UCSD-AML1 (cell line): Measurements from ENCODE around the gene EDIL3.
"Not testable (repeated sequence)": the region's sequence is repeated elsewhere in the genome, so short reads cannot be mapped to it uniquely, and the experiment has no call there.

Source experiments
- DNase-seq: peaks from one replicate; lab custom pipeline; 2025; ENCODE audit not compliant: unreplicated experiment; lab: John Stamatoyannopoulos, UW

Gene EDIL3

DNA sequence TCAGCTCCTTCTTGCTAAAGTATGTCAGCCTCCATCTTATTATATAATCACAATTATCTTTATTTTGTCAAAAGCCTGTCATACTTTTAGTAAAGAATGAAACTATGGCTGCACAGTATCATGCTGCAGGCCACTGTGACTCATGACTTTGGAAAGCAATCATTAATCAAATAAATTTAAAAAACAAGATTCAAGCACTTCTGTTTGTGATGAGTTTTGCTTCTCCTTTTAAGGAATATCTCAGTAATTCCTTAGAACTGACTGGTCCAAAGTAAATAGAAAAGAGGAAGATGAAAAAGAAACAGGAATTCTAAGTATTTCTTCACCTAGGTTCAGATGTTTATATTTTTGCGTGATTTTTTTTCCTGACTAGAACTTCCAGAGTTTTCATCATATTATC lies 83.1 kb downstream of the EDIL3 start:
- no peak for DNase-seq

GRCh38 chr5:84299959-84300358 lies 84.7 kb downstream of the EDIL3 start:
- DNase-seq = no peak

DNA sequence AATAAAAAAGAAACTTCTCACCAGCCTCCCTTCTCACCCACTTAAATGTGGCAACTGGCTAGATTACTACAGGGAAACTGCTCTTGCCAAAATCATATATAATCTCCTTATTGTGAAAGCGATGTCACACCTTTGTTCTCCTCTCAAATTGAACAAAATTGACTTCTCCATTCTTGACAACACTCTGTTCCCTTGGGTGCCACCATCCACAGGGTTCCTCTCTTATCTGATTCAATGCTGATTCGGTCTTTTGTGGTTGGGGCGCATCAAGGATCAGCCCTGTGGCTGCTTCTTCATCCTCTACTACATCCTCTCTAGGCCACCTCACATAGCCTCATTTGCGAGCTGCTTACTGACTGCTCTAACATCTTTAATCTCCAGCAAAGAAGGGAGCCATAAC lies 86.1 kb downstream of the EDIL3 start:
- DNase-seq = no peak

GRCh38 chr5:84297641-84298040 lies 87.0 kb downstream of the EDIL3 start:
- DNase-seq = not testable (repeated sequence)

- DNase-seq = no peak
These were observed 91.7 kb downstream of the EDIL3 start for GRCh38 chr5:84292788-84293653.

DNA sequence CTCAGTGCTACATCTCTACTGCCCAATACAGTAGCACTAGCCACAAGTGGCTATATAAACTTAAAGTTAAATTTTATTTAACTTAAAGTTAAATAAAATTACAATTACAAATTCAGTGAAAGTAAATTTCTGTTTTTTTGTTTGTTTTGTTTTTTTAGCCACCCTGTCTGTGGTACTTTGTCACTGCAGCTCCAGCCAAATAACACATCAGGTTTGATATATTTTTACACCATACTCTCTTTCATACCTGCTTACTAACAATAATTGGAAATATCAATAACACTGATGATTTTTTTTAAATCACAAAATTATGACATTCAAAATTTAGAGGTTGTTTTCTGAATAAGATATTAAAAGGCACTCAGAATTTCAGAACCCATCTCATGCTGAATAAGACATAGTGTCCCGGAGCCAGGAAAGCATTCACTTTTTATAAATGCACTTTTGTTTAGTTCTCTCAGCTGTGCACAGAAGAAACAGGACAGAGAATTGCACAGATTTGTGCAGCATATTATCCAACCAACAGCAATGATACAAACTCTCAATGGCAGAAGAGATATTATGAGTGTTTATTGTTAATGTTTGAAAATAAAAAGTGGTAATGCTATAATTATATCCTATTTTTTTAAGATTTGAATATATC lies 92.6 kb downstream of the EDIL3 start:
- DNase-seq = no peak

DNA sequence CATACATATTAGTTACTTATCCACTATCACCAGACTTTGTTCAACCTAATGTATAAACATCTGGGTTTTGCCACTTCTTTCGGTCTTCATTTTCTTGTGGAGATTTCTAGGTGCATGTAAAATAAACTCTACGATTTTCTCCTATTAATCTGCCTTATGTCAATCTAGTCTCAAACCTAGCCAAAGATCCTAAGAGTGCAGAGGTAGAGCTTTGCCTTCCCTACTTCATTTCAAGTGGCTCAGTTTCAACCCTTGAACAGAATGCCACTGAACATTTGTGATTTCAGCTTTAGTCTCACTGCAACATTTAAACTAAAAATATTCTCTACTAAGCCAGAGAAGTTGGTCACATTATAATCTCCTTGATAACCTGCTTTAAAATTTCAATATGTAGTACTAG lies 94.0 kb downstream of the EDIL3 start:
- DNase-seq = no peak

DNA sequence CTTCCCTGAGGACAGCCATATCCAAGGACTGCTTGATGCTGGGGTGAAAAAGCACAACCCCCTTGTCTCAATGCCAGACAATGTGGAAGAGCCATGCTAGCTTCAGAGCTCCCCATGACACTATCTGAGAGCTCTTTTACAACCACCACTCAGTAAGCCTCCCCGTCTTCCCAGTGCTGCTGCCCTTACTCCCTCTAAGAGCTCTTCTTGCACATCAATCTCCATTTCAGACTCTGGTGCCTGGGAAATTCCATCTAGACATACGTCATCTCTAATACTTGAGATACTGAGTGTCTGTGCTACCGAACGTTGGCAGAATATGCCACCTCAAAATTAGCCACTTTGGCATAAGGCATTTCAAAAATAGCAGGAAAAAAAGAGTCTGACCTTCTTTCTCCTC lies 94.5 kb downstream of the EDIL3 start:
- DNase-seq = no peak

DNA sequence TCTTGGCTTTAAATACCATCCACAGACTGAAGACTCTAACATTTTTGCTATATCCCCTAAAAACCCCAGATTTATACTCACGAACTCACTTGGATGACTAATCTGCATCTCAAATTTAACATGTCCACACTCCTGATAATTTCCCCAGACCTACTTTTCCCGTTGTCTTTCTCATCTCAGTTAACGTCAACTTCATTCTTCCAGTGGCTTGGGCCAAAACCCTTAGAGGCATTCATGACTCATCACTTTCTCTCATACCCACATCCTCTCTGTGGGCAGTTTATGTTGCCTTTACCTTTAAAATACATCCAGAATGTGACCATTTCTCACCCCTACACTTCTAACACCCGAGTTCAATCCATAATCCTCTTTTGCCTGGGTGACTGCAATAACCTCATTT lies 96.7 kb downstream of the EDIL3 start:
- DNase-seq = no peak

- no peak for DNase-seq
These were observed 98.0 kb downstream of the EDIL3 start for GRCh38 chr5:84286662-84287061.

DNA sequence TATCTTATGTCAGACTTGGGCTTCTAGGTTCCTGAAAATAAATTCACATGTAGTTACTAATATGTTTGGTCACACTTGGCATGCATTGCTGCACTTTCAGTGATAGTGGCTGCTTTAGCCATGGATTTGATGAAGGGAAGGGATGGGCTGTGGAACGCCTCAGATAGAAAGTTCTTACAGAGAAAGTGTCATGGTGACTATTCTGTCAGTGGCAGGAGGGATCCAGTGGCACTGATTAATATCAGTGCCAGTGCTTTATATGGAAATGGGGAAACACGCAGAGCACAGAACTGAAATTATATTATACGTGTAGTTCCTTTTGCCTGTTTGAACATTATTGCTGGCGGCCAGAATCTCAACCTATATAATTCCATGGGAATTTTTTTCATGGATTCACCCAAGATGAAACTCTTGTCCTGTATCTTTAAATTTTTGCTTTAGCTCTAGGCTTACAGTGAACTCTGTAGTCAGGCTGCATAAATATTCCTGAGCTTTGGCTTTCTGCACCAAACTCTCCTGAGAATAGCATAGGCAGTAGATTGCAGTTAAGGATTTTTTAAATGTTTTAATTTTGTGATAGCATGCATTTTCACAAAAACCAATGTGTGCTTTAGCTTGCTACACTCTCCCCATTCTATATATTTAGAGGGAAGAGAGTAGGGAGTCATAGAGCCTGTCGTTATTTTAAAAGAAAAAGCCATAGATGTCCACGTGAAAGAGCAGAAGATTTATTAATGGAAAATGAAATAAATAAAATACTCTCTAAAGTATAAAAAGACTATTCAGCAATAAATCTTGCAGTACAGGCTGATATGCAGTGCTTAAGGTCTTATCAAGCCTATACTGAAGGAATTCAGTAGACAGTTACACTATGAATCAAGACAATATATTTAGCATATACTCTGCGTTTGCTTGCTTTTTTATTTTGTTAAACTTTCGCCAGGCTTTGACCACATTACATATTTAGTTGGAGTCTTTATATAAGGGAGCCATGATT lies 98.7 kb downstream of the EDIL3 start:
- no peak for DNase-seq

GRCh38 chr5:84281383-84281782 lies 103.3 kb downstream of the EDIL3 start:
- no peak for DNase-seq

- DNase-seq = no peak
These were observed 105.4 kb downstream of the EDIL3 start for GRCh38 chr5:84279234-84279633.

DNA sequence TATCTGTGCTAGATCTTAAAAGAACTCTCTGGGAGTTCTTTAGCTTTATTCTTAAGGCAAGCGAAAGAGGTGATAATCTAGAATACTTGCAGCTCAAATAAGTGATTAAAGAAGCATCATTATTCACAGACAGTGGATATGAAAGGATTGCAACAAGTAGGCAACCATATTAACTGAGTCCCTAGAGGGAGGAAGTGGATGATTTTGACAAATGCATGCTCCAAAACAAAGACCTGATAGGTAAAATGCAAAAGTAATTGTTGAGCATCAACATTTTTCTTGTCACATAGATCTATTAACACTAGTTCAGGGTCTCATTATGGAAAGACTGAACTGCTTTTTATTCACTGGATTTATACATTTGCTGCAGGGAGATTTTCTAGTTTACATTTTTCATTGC lies 109.1 kb downstream of the EDIL3 start:
- no peak for DNase-seq

GRCh38 chr5:84274585-84275468 lies 109.9 kb downstream of the EDIL3 start:
- DNase-seq = no peak

- DNase-seq = no peak
These were observed 111.2 kb downstream of the EDIL3 start for GRCh38 chr5:84273517-84273883.

DNA sequence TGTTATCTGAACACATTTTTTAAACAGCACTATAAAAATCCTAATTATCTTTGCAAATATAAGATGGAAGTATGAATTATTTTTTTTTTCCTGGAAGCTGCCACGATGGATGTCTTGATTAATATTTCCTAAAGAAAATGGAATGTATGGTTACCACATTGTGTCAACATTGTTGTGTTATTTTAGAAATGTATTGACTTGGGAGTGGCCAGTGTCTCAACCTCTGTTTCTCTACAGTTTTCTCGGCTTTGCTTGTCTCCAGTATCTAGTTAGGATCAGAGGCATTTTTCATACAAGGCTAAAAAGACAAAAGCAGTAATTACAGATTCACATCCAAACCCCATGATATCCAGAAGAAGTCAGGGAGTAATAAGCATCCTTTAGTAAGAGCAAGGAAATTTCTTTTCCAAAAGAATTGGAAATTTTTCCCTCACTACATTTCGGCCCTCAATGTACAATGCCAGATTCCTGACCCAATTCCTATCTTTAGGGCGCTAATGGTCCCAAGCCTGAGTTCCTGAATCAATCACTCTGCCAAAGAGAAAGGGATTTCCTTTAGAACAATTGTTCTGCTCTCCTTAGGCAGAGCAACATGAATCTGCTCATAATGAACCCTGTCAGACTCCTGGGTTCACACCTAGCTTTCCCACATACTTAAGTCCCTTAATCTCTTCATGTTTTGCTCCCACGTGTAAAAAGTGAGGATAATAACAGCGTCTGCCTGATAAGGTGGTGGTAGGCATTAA lies 111.7 kb downstream of the EDIL3 start:
- DNase-seq = no peak

DNA sequence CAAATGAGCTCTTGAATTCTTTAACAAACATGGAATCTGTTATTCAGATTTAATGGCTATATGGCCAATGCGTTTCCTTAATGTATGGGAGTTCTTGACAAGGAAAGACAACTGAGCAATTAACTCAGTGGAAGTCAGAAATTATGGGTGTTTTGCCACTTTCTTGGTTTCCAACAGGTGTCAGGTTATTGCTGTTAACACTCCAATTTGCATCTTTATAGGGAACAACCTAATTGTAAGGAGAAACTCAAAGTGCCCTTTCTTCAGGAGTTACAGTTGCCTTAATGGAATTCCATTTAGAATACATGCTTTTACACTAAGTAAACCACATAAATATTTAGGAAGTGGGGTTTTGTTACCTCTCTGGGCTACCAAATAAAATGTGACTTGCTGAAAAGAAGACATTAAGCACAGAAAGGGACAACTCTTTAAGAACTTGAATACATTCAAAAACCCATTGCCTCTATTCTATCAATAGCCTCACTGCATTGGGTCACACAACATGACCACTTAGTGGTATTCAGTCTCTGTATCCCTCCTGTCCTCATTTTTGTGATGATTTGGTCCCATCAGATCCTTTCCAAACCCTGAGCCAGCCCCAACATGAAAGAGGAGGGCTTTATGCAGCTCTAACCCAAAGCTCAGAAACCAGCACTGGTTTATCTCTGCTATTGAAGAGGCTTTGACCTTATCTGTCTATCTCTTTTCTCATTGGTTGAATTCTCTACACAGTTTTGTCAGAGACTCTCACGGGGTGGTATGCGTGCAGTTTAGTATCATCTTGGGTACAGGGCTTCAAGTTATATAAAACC lies 118.7 kb downstream of the EDIL3 start:
- no peak for DNase-seq

GRCh38 chr5:84265130-84265529 lies 119.5 kb downstream of the EDIL3 start:
- DNase-seq = no peak
